ENCODE results near the gene TGFB2. TPM values are rescaled to one million over a fixed set of nuclear protein-coding genes. Genes with fewer than 3 reads are reported as not detected.

TGFB2 gene
- total RNA-seq, 1 experiment from 2014 or later = 0.34 TPM

- peak overlapping the region; percentile 37 to 52 for H3K4me3 ChIP-seq (replicated peaks in 1 of 2; ENCODE audit: low read depth in 1 of 2, low read length in 2 of 2)
- H3K27ac ChIP-seq (ENCODE audit: low read depth, low read length) = peak overlapping the region; percentile 25; the same call in 1 of the 2 replicates
- no TSS peak for BruUV-seq (replicated peaks)
- 0 out of 2 replicates have a peak, but pooled peaks have one; percentile 50 for TF ChIP-seq MAX (IDR thresholded peaks at IDR 0.05)
- no peak for TF ChIP-seq ELF1 (IDR thresholded peaks at IDR 0.05; ENCODE audit: borderline replicate concordance, low read depth)
- no peak for TF ChIP-seq REST (IDR thresholded peaks at IDR 0.05; ENCODE audit: low read depth)
- no peaks in the 10 kb centered on the region for H3K79me2 ChIP-seq (ENCODE audit: insufficient read depth, low read length)
- ATAC-seq (peak; percentile 88), DNase-seq (ENCODE audit: low read depth, low spot score) (no peak)
- peak overlapping the region; percentile 37 for H3K9ac ChIP-seq (ENCODE audit: low read length)
- H3K4me2 ChIP-seq (ENCODE audit: low read length) = peak overlapping the region; percentile 73
- intact Hi-C loops (cut with micrococcal nuclease) = no loop called here
- no peaks in the 10 kb centered on the region for H3K27me3 ChIP-seq (ENCODE audit: insufficient read depth, low read length)
- H3K4me1 ChIP-seq (ENCODE audit: control insufficient read depth in 1 of 2, insufficient read depth in 2 of 2, low read length in 2 of 2) = peaks cover 0 to 8% of the 10 kb centered on the region in 2 experiments; a peak in 2 of 4 replicates
- H2AFZ ChIP-seq (ENCODE audit: low read depth, low read length, poor library complexity, severe bottlenecking) = peak overlapping the region; percentile 49
- H3K9me3 ChIP-seq (ENCODE audit: control insufficient read depth in 1 of 2, insufficient read depth in 1 of 2, low read depth in 1 of 2, low read length in 2 of 2) = no peaks in the 10 kb centered on the region
- H3K36me3 ChIP-seq (ENCODE audit: control insufficient read depth in 1 of 2, insufficient read depth in 2 of 2, low read length in 2 of 2) = no peaks in the 10 kb centered on the region
- no peaks in the 10 kb centered on the region for H4K20me1 ChIP-seq (ENCODE audit: insufficient read depth)
- CTCF ChIA-PET = no interaction called here
- POLR2A ChIA-PET = no interaction called here
- H3K9me2 ChIP-seq (ENCODE audit: insufficient read depth) = no peaks in the 10 kb centered on the region
- RAD21 ChIA-PET (ENCODE audit: low non-redundant PET in 1 of 2, low total read pairs in 2 of 2, uncharacterized antibody in 2 of 2, unreplicated experiment in 2 of 2) = no interaction called here
Observed at GRCh38 chr1:218345673-218346390, 696 bp downstream of the TGFB2 start.
